SK-N-SH (cell line): ENCODE measurements around the gene ZNF521. TPM values are rescaled to one million over a fixed set of nuclear protein-coding genes. Genes with fewer than 3 reads are reported as not detected.

Experiments
- CTCF ChIA-PET: fragments of 300-600, 350-600 bp; formaldehyde crosslinking; extraction: SDS; loops from one replicate; lab custom pipeline; 2021; lab: Yijun Ruan, JAX
- POLR2A ChIA-PET: fragments of 350-600 bp; sonication (Branson Sonifier 250); formaldehyde crosslinking; extraction: SDS; loops from one replicate; lab custom pipeline; 2020; ENCODE audit warnings: antibody characterized with exemption, inconsistent platforms; lab: Yijun Ruan, JAX
- DNase-seq: peaks from one replicate; pipeline ENCODE4 v3.0.0; 2012
- H2AFZ ChIP-seq: fragments of 200-600 bp; sonication (generic); 2 replicates; pipeline ENCODE4 v1.8.1; 2016; ENCODE audit warnings: antibody characterized with exemption, mild to moderate bottlenecking, low read depth
- H3F3A ChIP-seq: fragments of 200-600 bp; sonication (generic); replicated peaks from 2 replicates; pipeline ENCODE3; 2016; ENCODE audit warnings: antibody characterized with exemption, mild to moderate bottlenecking; ENCODE audit not compliant: insufficient read depth
- H3K27ac ChIP-seq, 2 experiments: fragments of 200-500 bp in 1 of 2; fragments of 200-600 bp in 1 of 2; sonication (Bioruptor generic) in 1 of 2; sonication (generic), shearing (Covaris generic) in 1 of 2; 2 replicates each; pipeline versions ENCODE4 v1.5.1 to v1.6.1; 2014 to 2016; ENCODE audit warnings: low read depth in 2 of 2, inconsistent platforms in 1 of 2, low read length in 1 of 2, mild to moderate bottlenecking in 1 of 2, mixed read lengths in 1 of 2
- H3K27me3 ChIP-seq: fragments of 200-600 bp; sonication (generic), shearing (Covaris generic); 2 replicates; pipeline ENCODE4 v1.6.1; 2016; ENCODE audit warnings: mixed run types; ENCODE audit not compliant: insufficient read depth
- H3K36me3 ChIP-seq, 2 experiments: fragments of 200-500 bp in 1 of 2; fragments of 200-600 bp in 1 of 2; sonication (Bioruptor generic) in 1 of 2; sonication (generic) in 1 of 2; replicated peaks in 1 of 2; 2 replicates each; pipeline versions ENCODE3 to v1.5.1; 2014 to 2016; ENCODE audit warnings: low read length in 1 of 2, mild to moderate bottlenecking in 1 of 2; ENCODE audit not compliant: insufficient read depth in 2 of 2, control insufficient read depth in 1 of 2
- H3K4me1 ChIP-seq, 2 experiments: fragments of 200-500 bp in 1 of 2; fragments of 200-600 bp in 1 of 2; sonication (Bioruptor generic) in 1 of 2; sonication (generic), shearing (Covaris generic) in 1 of 2; 2 replicates each; pipeline versions ENCODE4 v1.5.1 to v1.6.1; 2014 to 2016; ENCODE audit warnings: low read depth in 1 of 2, low read length in 1 of 2, mixed run types in 1 of 2; ENCODE audit not compliant: insufficient read depth in 2 of 2, control insufficient read depth in 1 of 2
- H3K4me2 ChIP-seq: fragments of 200-600 bp; sonication (generic), shearing (Covaris generic); 2 replicates; pipeline ENCODE4 v1.6.1; 2017; ENCODE audit warnings: mixed run types
- H3K4me3 ChIP-seq, 2 experiments: fragments of 200-500 bp in 1 of 2; fragments of 200-600 bp in 1 of 2; sonication (Bioruptor generic) in 1 of 2; sonication (generic), shearing (Covaris generic) in 1 of 2; 2 replicates each; pipeline versions ENCODE4 v1.5.1 to v1.8.1; 2014 to 2016; ENCODE audit warnings: low read depth in 2 of 2, inconsistent platforms in 1 of 2, low read length in 1 of 2, mild to moderate bottlenecking in 1 of 2, mixed read lengths in 1 of 2, moderate library complexity in 1 of 2
- H3K79me2 ChIP-seq: fragments of 200-600 bp; sonication (generic); 2 replicates; pipeline ENCODE4 v1.8.1; 2017; ENCODE audit warnings: mild to moderate bottlenecking; ENCODE audit not compliant: insufficient read depth
- H3K9ac ChIP-seq: fragments of 200-600 bp; sonication (generic); 2 replicates; pipeline ENCODE4 v1.6.1; 2017; ENCODE audit warnings: mixed run types
- H3K9me2 ChIP-seq: fragments of 200-600 bp; sonication (generic); 2 replicates; pipeline ENCODE4 v1.6.1; 2017; ENCODE audit warnings: mixed run types
- H3K9me3 ChIP-seq: fragments of 200-600 bp; sonication (generic); 2 replicates; pipeline ENCODE4 v1.6.1; 2017; ENCODE audit warnings: mixed run types, mild to moderate bottlenecking, moderate library complexity
- H4K20me1 ChIP-seq: fragments of 200-600 bp; sonication (generic); 2 replicates; pipeline ENCODE4 v1.6.1; 2017; ENCODE audit warnings: mild to moderate bottlenecking, mixed run types; ENCODE audit not compliant: insufficient read depth
- CTCF ChIP-seq: fragments of 200-600 bp; sonication (generic); IDR thresholded peaks from 2 replicates; pipeline ENCODE4 v1.6.1; 2017; ENCODE audit warnings: antibody characterized with exemption, mild to moderate bottlenecking, moderate library complexity
- ELF1 ChIP-seq: IDR thresholded peaks from 2 replicates; pipeline ENCODE4 v1.4.0; 2012
- GABPA ChIP-seq: IDR thresholded peaks from 2 replicates; pipeline ENCODE4 v1.4.0; 2012; ENCODE audit warnings: low read depth, mild to moderate bottlenecking
- IRF3 ChIP-seq: fragments of 150-350 bp; IDR thresholded peaks from 2 replicates; pipeline ENCODE4 v1.6.1; 2016; ENCODE audit warnings: mild to moderate bottlenecking, low read depth, low read length
- JUND ChIP-seq: IDR thresholded peaks from 2 replicates; pipeline ENCODE4 v1.4.0; 2012
- NRF1 ChIP-seq: IDR thresholded peaks from 2 replicates; pipeline ENCODE4 v1.6.1; 2012; ENCODE audit warnings: low read depth, mild to moderate bottlenecking, low read length
- POLR2AphosphoS5 ChIP-seq: IDR thresholded peaks from 2 replicates; pipeline ENCODE4 v1.6.1; 2012; ENCODE audit warnings: low read depth, low read length
- REST ChIP-seq: IDR thresholded peaks from 2 replicates; pipeline ENCODE4 v1.6.1; 2012; ENCODE audit warnings: mild to moderate bottlenecking, low read depth, low read length, moderate library complexity
- TEAD4 ChIP-seq: IDR thresholded peaks from 2 replicates; pipeline ENCODE4 v1.4.0; 2012; ENCODE audit warnings: mild to moderate bottlenecking, borderline replicate concordance; ENCODE audit not compliant: insufficient read depth
- USF2 ChIP-seq: fragments of 150-350 bp; IDR thresholded peaks from 2 replicates; pipeline ENCODE4 v1.6.1; 2017; ENCODE audit warnings: antibody characterized with exemption, low read length, low read depth, borderline replicate concordance
- YY1 ChIP-seq: IDR thresholded peaks from 2 replicates; pipeline ENCODE4 v1.4.0; 2012; ENCODE audit warnings: low read depth, mild to moderate bottlenecking
- ZBTB33 ChIP-seq: IDR thresholded peaks from 2 replicates; pipeline ENCODE4 v1.4.0; 2012; ENCODE audit warnings: low read depth, borderline replicate concordance
- WGBS: methylation state at CpG from one replicate; pipeline ENCODE4 v1.1.6; 2017; ENCODE audit warnings: low lambda C conversion rate; 5-methylcytosine and 5-hydroxymethylcytosine counted together
- polyA plus RNA-seq, 3 experiments: library from polyadenylated mRNA; depleted of rRNA; stranded (reverse); fragments of >200 nt; gene quantifications; 2 replicates each; pipeline ENCODE4 v1.2.3, GENCODE V29; 2012

Gene ZNF521
- polyA plus RNA-seq, 1 of the 3 experiments (the other 2 are of a cell fraction): 14.1 TPM

- 73% methylated on average over 9 of the region's 9 CpGs for WGBS
- no peaks in the 10 kb centered on the region for H3K27me3 ChIP-seq
- CTCF ChIA-PET: no interaction called here
Observed at GRCh38 chr18:25047983-25048382, 304.0 kb downstream of the ZNF521 start.

GRCh38 chr18:25047421-25047820 is 304.5 kb downstream of the ZNF521 start:
- Histone ChIP-seq H3K4me3 (no peak overlapping the region), H3K9ac (no peak overlapping the region), H3K27me3 (no peaks in the 10 kb centered on the region), H3K79me2 (no peaks in the 10 kb centered on the region), H3K4me1 (peaks cover 0 to 2% of the 10 kb centered on the region in 2 experiments; a peak in 2 of 4 replicates), H3F3A (no peaks in the 10 kb centered on the region), H2AFZ (no peak overlapping the region), H3K27ac (no peak overlapping the region), H3K4me2 (no peak overlapping the region), H3K36me3 (no peaks in the 10 kb centered on the region), H3K9me3 (no peaks in the 10 kb centered on the region), H4K20me1 (no peaks in the 10 kb centered on the region), H3K9me2 (no peaks in the 10 kb centered on the region)
- ChIA-PET POLR2A (no interaction called here), CTCF (no interaction called here)
- no peak for DNase-seq
- WGBS: 100% methylated on average over 2 of the region's 3 CpGs
- TF ChIP-seq NRF1 (no peak), CTCF (no peak), REST (no peak), ZBTB33 (no peak), JUND (no peak), ELF1 (no peak), IRF3 (no peak), GABPA (no peak)

More at GRCh38 chr18:25047983-25048382, 304.0 kb downstream of the ZNF521 start:
- Histone ChIP-seq H4K20me1 (no peaks in the 10 kb centered on the region), H3F3A (no peaks in the 10 kb centered on the region), H2AFZ (no peak overlapping the region), H3K79me2 (no peaks in the 10 kb centered on the region), H3K4me1 (no peaks in the 10 kb centered on the region), H3K36me3 (no peaks in the 10 kb centered on the region)
- TF ChIP-seq CTCF (no peak), USF2 (no peak), TEAD4 (no peak), YY1 (no peak), POLR2AphosphoS5 (no peak)
- TF ChIP-seq, all 33 proteins: peak for 0
- Histone ChIP-seq H3K4me3 (no peak overlapping the region), H3K9me3 (no peaks in the 10 kb centered on the region), H3K9ac (no peak overlapping the region), H3K9me2 (no peaks in the 10 kb centered on the region), H3K4me2 (no peak overlapping the region), H3K27ac (no peak overlapping the region)
- DNase-seq: no peak
- POLR2A ChIA-PET: no interaction called here
